H1 (cell line): ENCODE data around the gene OR1E1. TPM values are rescaled to one million over a fixed set of nuclear protein-coding genes. Genes with fewer than 3 reads are reported as not detected.

Experiments
- CTCF ChIA-PET: fragments of 300-600 bp; sonication (Branson Sonifier 250); formaldehyde crosslinking; loops from one replicate; lab custom pipeline; 2021; ENCODE audit not compliant: partially characterized antibody; lab: Charles Lee
- POLR2A ChIA-PET: fragments of 300-600 bp; sonication (Branson Sonifier 250); formaldehyde crosslinking; loops from one replicate; lab custom pipeline; 2021; ENCODE audit warnings: inconsistent platforms; ENCODE audit not compliant: partially characterized antibody; lab: Charles Lee
- DNase-seq, 2 experiments: peaks; one replicate each; pipeline versions ENCODE4 v3.0.0 to v3.0.0-alpha.2; 2010 to 2022; ENCODE audit warnings: low spot score in 2 of 2, low read depth in 1 of 2, mixed read lengths in 1 of 2
- FAIRE-seq: peaks from 2 replicates; lab custom pipeline; 2011; peaks lifted over from hg19 to GRCh38; lab: Jason Lieb, UNC
- H2AFZ ChIP-seq: 2 replicates; pipeline ENCODE4 v1.8.1; 2012; ENCODE audit warnings: low read length, inconsistent platforms
- H2AK5ac ChIP-seq: 2 replicates; pipeline ENCODE4 v1.6.1; 2013; ENCODE audit warnings: low read depth, low read length
- H2BK120ac ChIP-seq: replicated peaks from 2 replicates; pipeline ENCODE3; 2013; ENCODE audit warnings: low read depth, low read length, inconsistent platforms
- H2BK12ac ChIP-seq: 2 replicates; pipeline ENCODE4 v1.6.1; 2013; ENCODE audit warnings: low read depth, low read length
- H2BK15ac ChIP-seq: 2 replicates; pipeline ENCODE4 v1.6.1; 2013; ENCODE audit warnings: low read length
- H2BK20ac ChIP-seq: 2 replicates; pipeline ENCODE4 v1.6.1; 2013; ENCODE audit warnings: low read length
- H2BK5ac ChIP-seq: 2 replicates; pipeline ENCODE4 v1.6.1; 2013; ENCODE audit warnings: low read depth, low read length
- H3K14ac ChIP-seq: 2 replicates; pipeline ENCODE4 v1.6.1; 2013; ENCODE audit warnings: inconsistent platforms; ENCODE audit not compliant: insufficient read length
- H3K18ac ChIP-seq: 2 replicates; pipeline ENCODE4 v1.6.1; 2013; ENCODE audit warnings: low read length; ENCODE audit errors: extremely low read depth
- H3K23ac ChIP-seq: 2 replicates; pipeline ENCODE4 v1.6.1; 2013; ENCODE audit warnings: inconsistent platforms; ENCODE audit not compliant: insufficient read length
- H3K23me2 ChIP-seq: 2 replicates; pipeline ENCODE4 v1.6.1; 2013; ENCODE audit warnings: low read depth, low read length
- H3K27ac ChIP-seq: 2 replicates; pipeline ENCODE4 v1.6.1; 2011; ENCODE audit warnings: low read depth, low read length, inconsistent platforms
- H3K27me3 ChIP-seq, 4 experiments: replicated peaks in 1 of 4; 1 replicate in 1 of 4; 2 replicates in 3 of 4; pipeline versions ENCODE4 v1.6.1 to v1.8.1; 2011 to 2013; ENCODE audit warnings: low read length in 3 of 4, mild to moderate bottlenecking in 3 of 4, inconsistent platforms in 2 of 4, mixed read lengths in 2 of 4, moderate library complexity in 1 of 4; ENCODE audit not compliant: control insufficient read depth in 3 of 4, insufficient read depth in 3 of 4; ENCODE audit errors: extremely low read depth in 1 of 4
- H3K36me3 ChIP-seq, 4 experiments: 2 replicates each; pipeline versions ENCODE4 v1.6.1 to v1.8.1; 2011 to 2013; ENCODE audit warnings: mild to moderate bottlenecking in 4 of 4, low read length in 3 of 4, moderate library complexity in 2 of 4, control low read depth in 1 of 4, inconsistent platforms in 1 of 4; ENCODE audit not compliant: insufficient read depth in 4 of 4, control insufficient read depth in 2 of 4
- H3K4ac ChIP-seq: replicated peaks from 2 replicates; pipeline ENCODE3; 2013; ENCODE audit warnings: low read length, low read depth, mixed read lengths, inconsistent platforms; ENCODE audit not compliant: insufficient read length
- H3K4me1 ChIP-seq, 4 experiments: replicated peaks in 1 of 4; 1 replicate in 1 of 4; 2 replicates in 3 of 4; pipeline versions ENCODE4 v1.6.1 to v1.8.1; 2011 to 2013; ENCODE audit warnings: low read length in 3 of 4, inconsistent platforms in 2 of 4, mixed read lengths in 1 of 4; ENCODE audit not compliant: insufficient read depth in 4 of 4, control insufficient read depth in 3 of 4
- H3K4me2 ChIP-seq, 2 experiments: 2 replicates each; pipeline versions ENCODE4 v1.6.1 to v1.8.1; 2011 to 2013; ENCODE audit warnings: low read depth in 2 of 2, low read length in 2 of 2, control low read depth in 1 of 2, inconsistent platforms in 1 of 2, mild to moderate bottlenecking in 1 of 2; ENCODE audit not compliant: insufficient read depth in 1 of 2
- H3K4me3 ChIP-seq, 4 experiments: fragments of 200-600, 300-600 bp in 1 of 4; sonication (generic), shearing (Covaris generic), sonication (Bioruptor Twin) in 1 of 4; 2 replicates each; pipeline versions ENCODE4 v1.5.1 to v1.8.1; 2011 to 2016; ENCODE audit warnings: low read length in 4 of 4, low read depth in 3 of 4, control low read depth in 2 of 4, inconsistent platforms in 2 of 4, mild to moderate bottlenecking in 2 of 4, mixed read lengths in 1 of 4, moderate library complexity in 1 of 4; ENCODE audit not compliant: insufficient read depth in 2 of 4; ENCODE audit errors: extremely low read depth in 1 of 4
- H3K56ac ChIP-seq: replicated peaks from 2 replicates; pipeline ENCODE3; 2013; ENCODE audit warnings: low read depth, mild to moderate bottlenecking, mixed read lengths, low read length, inconsistent platforms; ENCODE audit not compliant: insufficient read length
- H3K79me1 ChIP-seq: 2 replicates; pipeline ENCODE4 v1.6.1; 2013; ENCODE audit warnings: low read depth, low read length, control low read depth
- H3K79me2 ChIP-seq, 2 experiments: 2 replicates each; pipeline versions ENCODE4 v1.6.1 to v1.8.1; 2012 to 2013; ENCODE audit warnings: low read length in 2 of 2, mild to moderate bottlenecking in 2 of 2, inconsistent platforms in 1 of 2; ENCODE audit not compliant: insufficient read depth in 2 of 2, control insufficient read depth in 1 of 2
- H3K9ac ChIP-seq, 4 experiments: replicated peaks in 1 of 4; 1 replicate in 1 of 4; 2 replicates in 3 of 4; pipeline versions ENCODE4 v1.6.1 to v1.8.1; 2011 to 2013; ENCODE audit warnings: low read depth in 3 of 4, low read length in 3 of 4, control low read depth in 2 of 4, mild to moderate bottlenecking in 2 of 4, moderate library complexity in 2 of 4, inconsistent platforms in 1 of 4; ENCODE audit errors: extremely low read depth in 1 of 4
- H3K9me3 ChIP-seq, 2 experiments: 2 replicates each; pipeline versions ENCODE4 v1.6.1 to v1.8.1; 2012 to 2013; ENCODE audit warnings: mild to moderate bottlenecking in 2 of 2, moderate library complexity in 2 of 2, control low read depth in 1 of 2, inconsistent platforms in 1 of 2, low read depth in 1 of 2, low read length in 1 of 2, mixed read lengths in 1 of 2; ENCODE audit not compliant: insufficient read depth in 2 of 2
- H4K20me1 ChIP-seq, 2 experiments: replicated peaks in 1 of 2; 2 replicates each; pipeline versions ENCODE3 to v1.8.1; 2011 to 2013; ENCODE audit warnings: inconsistent platforms in 2 of 2, low read length in 2 of 2, mild to moderate bottlenecking in 1 of 2; ENCODE audit not compliant: insufficient read depth in 2 of 2, control insufficient read depth in 1 of 2
- H4K5ac ChIP-seq: 2 replicates; pipeline ENCODE4 v1.6.1; 2013; ENCODE audit warnings: low read length, low read depth, mixed read lengths, inconsistent platforms; ENCODE audit not compliant: insufficient read length
- H4K8ac ChIP-seq: 2 replicates; pipeline ENCODE4 v1.8.0; 2013; ENCODE audit warnings: mild to moderate bottlenecking, moderate library complexity, low read length, inconsistent platforms; ENCODE audit not compliant: insufficient read depth; ENCODE audit errors: extremely low read depth
- H4K91ac ChIP-seq: replicated peaks from 2 replicates; pipeline ENCODE3; 2013; ENCODE audit warnings: low read length, mixed read lengths, inconsistent platforms; ENCODE audit not compliant: insufficient read length
- BRCA1 ChIP-seq: IDR thresholded peaks from 2 replicates; pipeline ENCODE4 v1.6.1; 2012; ENCODE audit warnings: low read depth, low read length, improper control_type of control experiment
- EZH2 ChIP-seq: fragments of 200-600 bp; sonication (generic); IDR thresholded peaks from 2 replicates; pipeline ENCODE4 v1.7.1; 2012; ENCODE audit warnings: low read depth, mild to moderate bottlenecking, moderate library complexity, low read length, inconsistent platforms; ENCODE audit not compliant: severe bottlenecking
- GTF2F1 ChIP-seq: IDR thresholded peaks from 2 replicates; pipeline ENCODE4 v1.6.1; 2012; ENCODE audit warnings: low read depth, low read length, improper control_type of control experiment, borderline replicate concordance
- RNF2 ChIP-seq: fragments of 200-900, 300-1000 bp; sonication (generic); IDR thresholded peaks from 2 replicates; pipeline ENCODE4 v1.7.1; 2016; ENCODE audit warnings: borderline replicate concordance, low read depth, mild to moderate bottlenecking, antibody characterized with exemption, low read length; ENCODE audit not compliant: poor library complexity, severe bottlenecking; ENCODE audit errors: missing control alignments
- SAP30 ChIP-seq: fragments of 300-600 bp; sonication (generic); IDR thresholded peaks from 2 replicates; pipeline ENCODE4 v1.7.1; 2012; ENCODE audit warnings: low read length, moderate library complexity, mild to moderate bottlenecking, inconsistent platforms; ENCODE audit not compliant: insufficient read depth, insufficient replicate concordance
- SP4 ChIP-seq: IDR thresholded peaks from 2 replicates; pipeline ENCODE4 v1.6.1; 2012; ENCODE audit warnings: low read length, inconsistent platforms
- TCF12 ChIP-seq: IDR thresholded peaks from 2 replicates; pipeline ENCODE4 v1.6.1; 2011; ENCODE audit warnings: low read depth, mild to moderate bottlenecking, low read length
- TEAD4 ChIP-seq: IDR thresholded peaks from 2 replicates; pipeline ENCODE4 v1.6.1; 2012; ENCODE audit warnings: low read depth, low read length, inconsistent platforms, mixed read lengths
- WGBS, 2 experiments: shearing (Covaris generic) in 1 of 2; methylation state at CpG; one replicate each; pipeline versions ENCODE4 v1.1.6 to v1.1.7; 2013 to 2015; ENCODE audit warnings: low lambda C conversion rate in 2 of 2, mixed read lengths in 2 of 2, inconsistent platforms in 1 of 2, low coverage in 1 of 2, missing lambda C conversion rate in 1 of 2; ENCODE audit not compliant: insufficient replicate concordance in 2 of 2, insufficient coverage in 1 of 2, insufficient read length in 1 of 2; ENCODE audit errors: extremely low coverage in 1 of 2, missing lambda C conversion rate in 1 of 2; 5-methylcytosine and 5-hydroxymethylcytosine counted together
- polyA plus RNA-seq, 7 experiments: library from polyadenylated mRNA; depleted of rRNA in 3 of 7; stranded (reverse) in 5 of 7; unstranded in 2 of 7; fragments of >200 nt in 5 of 7; fragments of 200-250 nt in 2 of 7; gene quantifications; 1 replicate in 5 of 7; 2 replicates in 1 of 7; 4 replicates in 1 of 7; pipeline versions ENCODE4 v1.2.1 to v1.2.3, GENCODE V29; 2011 to 2013; ENCODE audit warnings: missing spikeins in 2 of 7, mixed read lengths in 2 of 7
- total RNA-seq: library from RNA; stranded (reverse); fragmentation: NEBNext Ultra II Directional; extraction: Animal tissue kit (Norgen Biotek cat#: 25700); gene quantifications from 2 replicates; pipeline ENCODE4 v1.2.1, GENCODE V29; 2021
- TF ChIP-seq, protein P1 (sequence below), 3 experiments: IDR thresholded peaks; 1 replicate in 2 of 3; 2 replicates in 1 of 3; pipeline versions ENCODE4 v1.5.1 to v1.6.1; 2011; ENCODE audit warnings: low read length in 3 of 3, mild to moderate bottlenecking in 3 of 3, inconsistent platforms in 2 of 3, low read depth in 1 of 3, moderate library complexity in 1 of 3; ENCODE audit not compliant: insufficient read depth in 1 of 3; ENCODE audit errors: control extremely low read depth in 1 of 3
- TF ChIP-seq, protein P2 (sequence below): IDR thresholded peaks from 2 replicates; pipeline ENCODE4 v1.6.1; 2012; ENCODE audit warnings: low read length, inconsistent platforms

OR1E1 gene
- total and polyA plus RNA-seq, 2 of the 8 experiments (the other 6 are each of a cell fraction or from before 2014, with no cell fraction given) = not detected

DNA sequence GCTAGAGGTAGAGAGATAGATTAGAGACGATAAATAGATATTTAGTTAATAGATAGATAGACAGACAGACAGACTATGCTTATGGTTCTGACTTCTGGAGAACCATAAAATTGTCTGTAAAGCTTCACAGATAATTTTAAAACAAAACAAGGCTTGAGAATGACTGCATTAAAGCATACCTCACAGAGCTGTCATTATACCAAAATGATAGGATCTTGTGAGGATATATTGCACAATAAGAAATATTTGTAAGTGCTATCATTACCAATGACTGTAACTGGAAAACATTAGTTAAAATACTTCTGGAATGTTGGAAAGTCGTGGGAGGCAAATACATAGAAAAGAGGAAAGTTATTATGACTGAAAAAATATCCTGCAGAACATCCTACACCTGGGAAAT lies 3.6 kb upstream of the OR1E1 start:
- Histone ChIP-seq H2AFZ (no peak overlapping the region), H3K4ac (no peak overlapping the region), H2BK120ac (no peak overlapping the region), H3K23ac (no peak overlapping the region), H2BK5ac (no peak overlapping the region), H2AK5ac (no peak overlapping the region), H3K27me3 (no peaks in the 10 kb centered on the region), H2BK20ac (no peak overlapping the region), H3K9ac (no peak overlapping the region), H3K79me2 (no peaks in the 10 kb centered on the region), H4K8ac (no peak overlapping the region), H3K9me3 (peaks cover 16 to 27% of the 10 kb centered on the region in 2 experiments), H3K36me3 (no peaks in the 10 kb centered on the region), H4K20me1 (no peaks in the 10 kb centered on the region), H3K23me2 (no peaks in the 10 kb centered on the region; the same call in 1 of the 2 replicates), H2BK15ac (no peak overlapping the region), H4K5ac (no peak overlapping the region), H3K27ac (no peak overlapping the region), H3K4me2 (no peak overlapping the region), H3K4me1 (no peaks in the 10 kb centered on the region), H3K4me3 (no peak overlapping the region), H3K14ac (no peak overlapping the region), H4K91ac (no peak overlapping the region), H2BK12ac (no peak overlapping the region), H3K18ac (no peak overlapping the region), H3K79me1 (no peaks in the 10 kb centered on the region), H3K56ac (no peak overlapping the region)
- POLR2A ChIA-PET = no interaction called here
- FAIRE-seq (no peak), DNase-seq (no peak)
- CTCF ChIA-PET = no interaction called here
- WGBS, 2 experiments = 61 to 100% methylated on average over 1 to 2 of the region's 2 CpGs
- TF ChIP-seq, protein P1, sequence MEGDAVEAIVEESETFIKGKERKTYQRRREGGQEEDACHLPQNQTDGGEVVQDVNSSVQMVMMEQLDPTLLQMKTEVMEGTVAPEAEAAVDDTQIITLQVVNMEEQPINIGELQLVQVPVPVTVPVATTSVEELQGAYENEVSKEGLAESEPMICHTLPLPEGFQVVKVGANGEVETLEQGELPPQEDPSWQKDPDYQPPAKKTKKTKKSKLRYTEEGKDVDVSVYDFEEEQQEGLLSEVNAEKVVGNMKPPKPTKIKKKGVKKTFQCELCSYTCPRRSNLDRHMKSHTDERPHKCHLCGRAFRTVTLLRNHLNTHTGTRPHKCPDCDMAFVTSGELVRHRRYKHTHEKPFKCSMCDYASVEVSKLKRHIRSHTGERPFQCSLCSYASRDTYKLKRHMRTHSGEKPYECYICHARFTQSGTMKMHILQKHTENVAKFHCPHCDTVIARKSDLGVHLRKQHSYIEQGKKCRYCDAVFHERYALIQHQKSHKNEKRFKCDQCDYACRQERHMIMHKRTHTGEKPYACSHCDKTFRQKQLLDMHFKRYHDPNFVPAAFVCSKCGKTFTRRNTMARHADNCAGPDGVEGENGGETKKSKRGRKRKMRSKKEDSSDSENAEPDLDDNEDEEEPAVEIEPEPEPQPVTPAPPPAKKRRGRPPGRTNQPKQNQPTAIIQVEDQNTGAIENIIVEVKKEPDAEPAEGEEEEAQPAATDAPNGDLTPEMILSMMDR (IDR thresholded peaks at IDR 0.05; ENCODE audit: control extremely low read depth in 1 of 3, insufficient read depth in 1 of 3, low read depth in 1 of 3, low read length in 3 of 3) = no peak
- TF ChIP-seq BRCA1 (no peak), SP4 (no peak), EZH2 (no peak), GTF2F1 (no peak), TCF12 (no peak), SAP30 (no peak), TEAD4 (no peak), RNF2 (no peak)
- TF ChIP-seq, protein P2, sequence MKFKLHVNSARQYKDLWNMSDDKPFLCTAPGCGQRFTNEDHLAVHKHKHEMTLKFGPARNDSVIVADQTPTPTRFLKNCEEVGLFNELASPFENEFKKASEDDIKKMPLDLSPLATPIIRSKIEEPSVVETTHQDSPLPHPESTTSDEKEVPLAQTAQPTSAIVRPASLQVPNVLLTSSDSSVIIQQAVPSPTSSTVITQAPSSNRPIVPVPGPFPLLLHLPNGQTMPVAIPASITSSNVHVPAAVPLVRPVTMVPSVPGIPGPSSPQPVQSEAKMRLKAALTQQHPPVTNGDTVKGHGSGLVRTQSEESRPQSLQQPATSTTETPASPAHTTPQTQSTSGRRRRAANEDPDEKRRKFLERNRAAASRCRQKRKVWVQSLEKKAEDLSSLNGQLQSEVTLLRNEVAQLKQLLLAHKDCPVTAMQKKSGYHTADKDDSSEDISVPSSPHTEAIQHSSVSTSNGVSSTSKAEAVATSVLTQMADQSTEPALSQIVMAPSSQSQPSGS = no peak
